C4-2B (cell line): ENCODE measurements around the gene NUDT7.

Experiments
- H3K27ac ChIP-seq: fragments of 450-650 bp; 2 replicates; pipeline ENCODE4 v1.5.1; 2017
- ZFX ChIP-seq: fragments of 450-650 bp; IDR thresholded peaks from 2 replicates; pipeline ENCODE4 v1.6.1; 2017
- TF ChIP-seq, protein P1 (sequence below): fragments of 450-650 bp; conservative IDR thresholded peaks from 2 replicates; pipeline ENCODE4 v1.5.1; 2017; ENCODE audit warnings: mild to moderate bottlenecking

Gene NUDT7

DNA sequence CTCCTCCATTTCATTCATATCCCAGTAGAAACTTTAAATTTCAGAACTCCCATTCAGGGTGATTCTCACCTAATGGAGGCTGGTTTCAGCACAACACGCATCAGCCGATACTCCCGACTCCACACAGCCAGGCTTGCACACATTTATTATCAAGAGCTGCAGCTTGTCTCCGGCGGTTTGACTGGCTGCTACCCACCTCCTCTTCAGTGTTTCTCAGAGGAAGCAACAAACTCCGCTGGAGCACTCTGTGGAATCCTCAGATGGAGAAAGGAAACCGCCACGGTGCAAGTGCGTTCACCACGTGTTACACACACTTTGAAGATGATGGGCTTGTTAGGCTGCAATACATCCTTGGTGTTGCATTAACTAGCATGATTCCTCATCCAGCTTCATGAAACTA is 39.7 kb upstream of the NUDT7 start:
- H3K27ac ChIP-seq, result no peak overlapping the region
- TF ChIP-seq, protein P1, sequence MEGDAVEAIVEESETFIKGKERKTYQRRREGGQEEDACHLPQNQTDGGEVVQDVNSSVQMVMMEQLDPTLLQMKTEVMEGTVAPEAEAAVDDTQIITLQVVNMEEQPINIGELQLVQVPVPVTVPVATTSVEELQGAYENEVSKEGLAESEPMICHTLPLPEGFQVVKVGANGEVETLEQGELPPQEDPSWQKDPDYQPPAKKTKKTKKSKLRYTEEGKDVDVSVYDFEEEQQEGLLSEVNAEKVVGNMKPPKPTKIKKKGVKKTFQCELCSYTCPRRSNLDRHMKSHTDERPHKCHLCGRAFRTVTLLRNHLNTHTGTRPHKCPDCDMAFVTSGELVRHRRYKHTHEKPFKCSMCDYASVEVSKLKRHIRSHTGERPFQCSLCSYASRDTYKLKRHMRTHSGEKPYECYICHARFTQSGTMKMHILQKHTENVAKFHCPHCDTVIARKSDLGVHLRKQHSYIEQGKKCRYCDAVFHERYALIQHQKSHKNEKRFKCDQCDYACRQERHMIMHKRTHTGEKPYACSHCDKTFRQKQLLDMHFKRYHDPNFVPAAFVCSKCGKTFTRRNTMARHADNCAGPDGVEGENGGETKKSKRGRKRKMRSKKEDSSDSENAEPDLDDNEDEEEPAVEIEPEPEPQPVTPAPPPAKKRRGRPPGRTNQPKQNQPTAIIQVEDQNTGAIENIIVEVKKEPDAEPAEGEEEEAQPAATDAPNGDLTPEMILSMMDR, result no peak
- no peak for TF ChIP-seq ZFX

DNA sequence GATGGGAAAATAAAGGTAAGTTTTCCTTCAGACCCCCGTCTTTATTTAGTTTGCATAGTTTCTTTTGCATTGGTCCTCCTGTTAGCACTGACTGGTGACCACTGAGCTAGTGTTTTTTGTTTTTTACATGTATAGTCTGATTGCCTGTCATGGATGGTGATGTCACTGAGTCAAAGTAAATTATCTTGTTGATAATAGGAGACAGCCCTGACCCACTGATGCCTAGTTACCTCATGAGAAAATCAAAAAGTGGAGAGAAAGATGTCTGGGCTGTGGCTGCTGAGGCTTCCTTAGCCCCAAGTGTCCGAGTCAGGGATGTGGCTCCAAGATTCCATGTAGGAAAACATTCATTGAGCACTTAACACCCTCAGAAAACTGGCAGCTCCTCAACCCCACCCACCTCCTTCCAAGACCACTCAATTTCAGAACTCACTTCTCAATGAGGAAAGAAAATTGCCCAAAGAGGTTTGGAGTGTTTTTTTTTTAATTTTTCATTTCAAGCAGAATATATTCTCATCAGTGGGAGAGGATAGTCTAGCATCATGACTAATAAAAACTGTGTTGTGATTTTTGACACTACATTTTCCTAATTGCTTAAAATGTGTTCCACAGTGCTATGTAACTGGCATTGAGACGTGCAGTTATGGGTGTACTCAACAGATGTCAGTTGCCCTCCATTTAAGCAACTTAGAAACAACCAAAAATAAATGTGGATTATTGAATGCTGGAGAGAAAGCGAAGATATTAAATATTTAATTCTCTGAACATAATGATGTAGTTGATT is 38.7 kb upstream of the NUDT7 start:
- H3K27ac ChIP-seq, result no peak overlapping the region
- TF ChIP-seq ZFX, result no peak
- TF ChIP-seq, protein P1, result no peak

DNA sequence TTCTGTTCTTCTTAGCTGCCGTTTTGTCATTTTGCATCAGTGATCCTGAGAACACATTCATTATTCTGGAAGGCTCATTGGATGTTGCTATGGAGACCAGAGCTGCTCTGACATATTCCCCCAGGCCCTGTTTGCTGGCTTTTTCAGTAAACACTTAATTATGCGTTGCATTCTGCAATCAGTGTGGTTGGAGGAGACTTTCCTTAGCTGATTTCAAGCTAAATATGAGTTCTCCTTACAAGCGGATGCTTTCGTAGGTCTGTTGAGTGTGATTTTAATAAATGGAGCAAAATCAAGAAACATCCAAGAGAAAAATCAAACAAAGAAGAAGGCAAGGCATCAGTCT is 38.2 kb upstream of the NUDT7 start:
- TF ChIP-seq ZFX, result no peak
- no peak overlapping the region for H3K27ac ChIP-seq

DNA sequence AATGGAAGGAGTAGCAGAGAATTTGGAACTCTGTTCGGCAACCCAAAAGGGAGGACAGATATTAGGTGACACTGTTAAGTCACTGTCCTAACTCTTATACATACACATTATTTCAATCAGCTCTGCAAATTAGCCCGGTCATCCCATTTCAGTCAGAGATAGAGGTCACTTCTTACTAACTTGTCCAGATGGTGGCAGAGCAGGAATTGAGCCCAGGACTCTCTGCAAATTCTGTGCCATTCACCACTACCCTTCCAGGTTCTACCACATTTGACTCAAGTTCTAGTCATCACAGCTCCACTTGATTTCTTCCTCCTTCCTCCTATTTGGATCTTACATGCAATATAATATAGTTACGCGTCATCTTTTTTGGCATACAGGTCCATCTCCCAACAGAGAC is 35.9 kb upstream of the NUDT7 start:
- no peak overlapping the region for H3K27ac ChIP-seq
- TF ChIP-seq, protein P1, result no peak
- TF ChIP-seq ZFX, result no peak

DNA sequence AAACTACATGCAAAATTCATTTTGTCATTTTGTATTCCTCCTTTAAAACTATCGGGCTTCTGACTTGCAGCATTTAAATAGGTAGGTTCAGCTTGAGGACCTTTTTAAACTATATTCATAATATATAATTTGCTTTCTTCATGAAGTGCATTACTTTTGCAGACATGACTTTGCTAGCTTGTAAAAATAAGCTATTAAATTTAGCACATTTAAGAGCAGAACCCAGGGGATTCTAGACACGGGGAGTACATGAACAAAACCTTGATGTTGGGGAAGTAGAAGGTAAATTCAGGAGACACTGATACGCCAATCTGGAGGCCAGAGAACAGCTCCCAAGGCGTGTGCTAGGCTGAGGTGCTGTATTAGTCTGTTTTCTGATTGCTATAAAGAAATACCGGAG is 32.3 kb upstream of the NUDT7 start:
- no peak overlapping the region for H3K27ac ChIP-seq
- TF ChIP-seq ZFX, result no peak
- TF ChIP-seq, protein P1, result no peak

DNA sequence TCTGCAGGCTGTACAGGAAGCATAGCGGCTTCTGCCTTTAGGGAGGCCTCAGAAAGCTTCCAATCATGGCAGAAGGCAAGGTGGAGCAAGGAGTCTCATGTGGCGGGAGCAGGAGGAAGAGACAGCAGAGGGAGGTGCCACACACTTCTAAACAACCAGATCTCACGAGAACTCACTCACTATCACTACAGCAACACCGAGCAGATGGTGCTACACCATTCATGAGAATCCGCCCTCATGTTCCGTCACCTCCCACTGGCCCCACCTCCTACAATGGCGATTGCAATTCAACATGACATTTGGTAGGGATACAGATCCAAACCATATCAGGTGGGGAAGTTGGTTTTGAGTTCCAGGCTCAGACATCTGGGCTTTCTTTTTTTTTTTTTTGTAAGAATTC is 31.9 kb upstream of the NUDT7 start:
- no peak overlapping the region for H3K27ac ChIP-seq
- TF ChIP-seq, protein P1, result no peak
- no peak for TF ChIP-seq ZFX

DNA sequence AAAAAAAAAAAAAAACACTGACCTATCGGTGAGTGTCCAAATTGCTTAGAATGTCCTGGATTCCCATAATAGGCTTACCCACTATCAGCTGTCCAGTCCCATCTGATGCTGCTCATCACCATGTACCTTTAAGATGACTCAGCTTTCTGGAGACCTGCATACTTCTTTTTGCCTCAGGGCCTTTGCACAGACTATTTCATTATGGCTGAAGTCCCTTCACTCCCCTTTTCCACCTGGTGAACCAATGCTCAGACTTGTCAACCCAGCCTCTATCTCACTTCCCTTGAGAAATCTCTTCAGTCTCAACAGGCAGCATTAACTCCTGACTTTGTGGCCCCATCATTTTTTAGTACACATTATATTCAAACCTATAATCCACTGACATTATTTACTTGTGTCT is 29.7 kb upstream of the NUDT7 start:
- TF ChIP-seq, protein P1, result no peak
- TF ChIP-seq ZFX, result no peak
- no peak overlapping the region for H3K27ac ChIP-seq

DNA sequence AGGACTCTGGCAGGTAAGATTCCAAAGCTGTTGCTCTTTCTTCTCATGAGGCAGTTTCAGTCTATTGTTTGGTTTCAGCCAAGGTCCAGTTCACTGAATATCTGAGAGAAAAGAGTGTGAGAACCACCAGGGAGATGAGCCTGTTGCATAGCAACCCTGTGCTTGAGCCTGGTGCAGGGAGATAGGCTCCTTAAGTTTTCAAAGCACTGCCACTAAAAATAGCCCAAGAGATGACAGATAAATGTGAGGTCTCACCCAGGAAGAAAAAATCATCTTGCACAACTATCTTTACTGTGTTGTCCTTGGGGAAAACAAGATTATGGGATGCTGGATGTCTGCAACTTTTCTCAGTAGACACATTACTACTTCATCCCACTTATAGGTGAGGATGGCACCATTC is 26.2 kb upstream of the NUDT7 start:
- no peak overlapping the region for H3K27ac ChIP-seq
- TF ChIP-seq, protein P1, result no peak
- no peak for TF ChIP-seq ZFX
